Vagina (tissue), 2 donors: ENCODE data around the gene RIBC2. TPM values are rescaled to one million over a fixed set of nuclear protein-coding genes. Genes with fewer than 3 reads are reported as not detected.

ENCODE experiments used
- DNase-seq, 2 donors: peaks; one replicate each; pipeline ENCODE4 v3.0.0-alpha.2; 2017; ENCODE audit errors: extremely low spot score in 2 of 2
- H3K27ac ChIP-seq: fragments of 200-600 bp; sonication (generic); one replicate; pipeline ENCODE4 v1.5.1; 2019
- H3K27me3 ChIP-seq: fragments of 200-600 bp; sonication (generic); one replicate; pipeline ENCODE4 v1.5.1; 2019
- H3K36me3 ChIP-seq, 2 donors: fragments of 200-600 bp; sonication (generic); one replicate each; pipeline ENCODE4 v1.5.1; 2017 to 2019
- H3K4me1 ChIP-seq: fragments of 200-600 bp; sonication (generic); one replicate; pipeline ENCODE4 v1.5.1; 2019
- H3K4me3 ChIP-seq, 2 donors: fragments of 200-600 bp; sonication (generic); 1 replicate in 1 of 2; 2 replicates in 1 of 2; pipeline ENCODE4 v1.5.1; 2016 to 2019
- H3K9me3 ChIP-seq: fragments of 200-600 bp; sonication (generic); one replicate; pipeline ENCODE4 v1.5.1; 2019
- CTCF ChIP-seq, 3 experiments: fragments of 450-650 bp in 2 of 3; fragments of 200-600 bp in 1 of 3; sonication (generic) in 1 of 3; IDR thresholded peaks; one replicate each; pipeline ENCODE4 v1.5.1; 2017 to 2019; ENCODE audit warnings: antibody characterized with exemption in 3 of 3, mild to moderate bottlenecking in 2 of 3, moderate library complexity in 2 of 3
- POLR2A ChIP-seq, 2 donors: fragments of 450-650 bp; IDR thresholded peaks; one replicate each; pipeline ENCODE4 v1.6.1; 2017; ENCODE audit warnings: antibody characterized with exemption in 2 of 2, mild to moderate bottlenecking in 2 of 2, moderate library complexity in 2 of 2
- POLR2AphosphoS5 ChIP-seq, 2 donors: sonication (generic); formaldehyde crosslinking; IDR thresholded peaks; one replicate each; pipeline ENCODE4 v1.9.0; 2017; ENCODE audit warnings: antibody characterized with exemption in 2 of 2, mild to moderate bottlenecking in 2 of 2, low read depth in 1 of 2; ENCODE audit not compliant: insufficient read depth in 1 of 2
- intact Hi-C: fragments of 100-400 bp; cut with DNase I; formaldehyde crosslinking; loops from one replicate; pipeline ENCODE4 v1.15.1; 2023
- total RNA-seq: library from RNA; depleted of rRNA; stranded (reverse); fragments of >200 nt; gene quantifications from one replicate; pipeline ENCODE4 v1.2.3, GENCODE V29; 2016

The RIBC2 gene
- total RNA-seq, 1 donor from 2014 or later: 0.49 TPM

GRCh38 chr22:45425531-45426265 is 12.2 kb downstream of the RIBC2 start:
- intact Hi-C loops: no loop called here
- Histone ChIP-seq H3K9me3 (no peaks in the 10 kb centered on the region), H3K27ac (no peak overlapping the region), H3K4me1 (peaks cover 6% of the 10 kb centered on the region), H3K36me3 (no peaks in the 10 kb centered on the region), H3K4me3 (no peak overlapping the region), H3K27me3 (no peaks in the 10 kb centered on the region)
- no peak for TF ChIP-seq POLR2AphosphoS5 (IDR thresholded peaks at IDR 0.05; ENCODE audit: insufficient read depth in 1 of 2, low read depth in 1 of 2)
- no peak for TF ChIP-seq POLR2A (IDR thresholded peaks at IDR 0.05)
- no peak for TF ChIP-seq CTCF (IDR thresholded peaks at IDR 0.05)
- DNase-seq: peak in 1 of 2 donors; percentile 94

DNA sequence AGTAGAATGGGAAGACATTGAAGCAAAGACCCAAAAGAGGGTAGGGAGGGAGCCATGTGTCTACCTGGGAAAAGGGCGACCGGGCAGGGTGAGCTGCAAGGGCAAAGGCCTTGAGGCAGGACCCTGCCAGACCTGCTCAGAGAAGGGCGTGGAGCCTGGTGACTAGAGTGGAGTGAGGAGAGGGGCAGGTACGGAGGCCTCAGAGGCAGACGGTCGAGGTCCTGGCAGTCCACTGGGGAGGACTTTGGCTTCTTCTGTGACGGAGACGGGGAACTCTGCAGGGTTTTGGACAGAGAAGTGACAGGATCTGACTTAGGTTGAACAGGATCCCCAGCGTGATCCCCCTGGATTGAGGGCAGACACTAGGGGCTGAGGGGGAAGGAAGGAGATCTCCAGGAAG is 12.9 kb downstream of the RIBC2 start:
- Histone ChIP-seq H3K27ac (no peak overlapping the region), H3K36me3 (no peaks in the 10 kb centered on the region), H3K9me3 (no peaks in the 10 kb centered on the region), H3K4me3 (no peak overlapping the region), H3K4me1 (peaks cover 6% of the 10 kb centered on the region), H3K27me3 (no peaks in the 10 kb centered on the region)
- TF ChIP-seq POLR2A (IDR thresholded peaks at IDR 0.05) (no peak), POLR2AphosphoS5 (IDR thresholded peaks at IDR 0.05; ENCODE audit: insufficient read depth in 1 of 2, low read depth in 1 of 2) (no peak), CTCF (IDR thresholded peaks at IDR 0.05) (no peak)
- DNase-seq: peak; percentile 71 to 82
- intact Hi-C loops: no loop called here

DNA sequence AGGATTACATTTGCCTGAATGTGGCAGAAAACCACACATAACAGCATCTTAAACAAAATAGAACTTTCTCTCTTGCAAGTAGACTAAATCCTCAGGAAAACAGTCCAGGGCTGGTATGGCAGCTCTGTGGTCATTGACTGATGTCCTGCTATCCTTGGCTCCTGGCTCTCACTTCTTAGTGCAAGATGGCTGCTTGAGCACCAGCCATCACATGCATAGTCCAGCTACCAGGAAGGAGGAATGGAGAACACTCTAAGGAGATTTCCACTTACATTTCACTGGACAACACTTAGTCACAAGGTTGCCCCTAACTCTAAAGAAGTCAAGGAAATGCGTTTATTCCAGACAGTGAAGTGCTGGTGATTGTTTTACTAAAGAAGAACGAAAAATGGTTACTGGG is 13.6 kb downstream of the RIBC2 start:
- Histone ChIP-seq H3K4me1 (peaks cover 6% of the 10 kb centered on the region), H3K36me3 (no peaks in the 10 kb centered on the region), H3K4me3 (no peak overlapping the region), H3K9me3 (no peaks in the 10 kb centered on the region), H3K27me3 (no peaks in the 10 kb centered on the region), H3K27ac (no peak overlapping the region)
- TF ChIP-seq POLR2A (IDR thresholded peaks at IDR 0.05): no peak
- no peak for TF ChIP-seq POLR2AphosphoS5 (IDR thresholded peaks at IDR 0.05; ENCODE audit: insufficient read depth in 1 of 2, low read depth in 1 of 2)
- TF ChIP-seq CTCF (IDR thresholded peaks at IDR 0.05): no peak
- intact Hi-C loops: no loop called here
- DNase-seq: peak in 1 of 2 donors; percentile 4

DNA sequence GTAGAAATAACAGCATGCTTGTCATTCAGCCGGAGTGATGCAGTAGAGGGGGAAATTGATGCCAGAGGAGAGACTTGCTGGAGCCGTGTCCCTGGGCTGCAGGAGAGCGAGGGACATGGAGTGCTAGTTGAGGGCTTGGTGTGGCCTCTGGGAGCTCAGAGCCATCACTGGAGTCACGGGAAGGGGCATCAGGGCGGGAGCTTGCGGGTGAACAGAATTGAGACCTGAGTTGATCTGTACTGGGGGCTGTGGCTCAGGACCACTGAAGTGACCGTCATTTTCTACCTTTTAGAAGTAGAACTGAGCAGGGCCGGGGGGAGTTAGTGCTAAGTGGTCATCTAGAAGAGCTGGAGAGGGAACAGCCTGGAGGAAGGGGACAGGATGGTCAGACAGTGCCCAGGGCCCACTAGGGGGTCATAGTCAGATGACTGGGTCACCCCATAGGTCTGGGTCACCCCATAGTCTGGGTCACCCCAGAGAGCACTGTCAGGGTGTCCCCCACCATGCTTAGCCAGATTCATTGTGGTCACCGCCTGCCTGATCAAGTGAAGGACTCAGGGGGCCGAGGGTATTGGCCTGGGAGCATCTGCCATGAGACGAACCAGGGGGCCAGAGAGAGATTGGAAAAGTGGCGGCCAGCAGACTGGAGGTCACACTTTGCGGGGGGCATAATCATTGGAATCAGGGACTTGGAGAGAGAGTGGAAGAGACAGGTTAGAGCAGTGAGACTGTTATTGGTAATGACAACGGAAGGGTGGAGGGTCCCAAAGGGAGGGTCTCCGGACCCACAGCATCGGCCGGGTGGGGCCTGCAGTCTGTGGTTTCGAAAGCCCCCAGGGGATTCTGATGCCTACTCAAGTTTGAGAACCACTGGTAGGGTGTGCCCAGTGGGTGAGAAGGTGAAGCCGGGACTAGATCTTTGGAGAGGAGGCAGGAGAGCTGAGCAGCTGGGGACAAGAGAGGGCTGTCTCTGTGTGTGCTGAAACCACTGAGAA is 15.2 kb downstream of the RIBC2 start:
- Histone ChIP-seq H3K9me3 (no peaks in the 10 kb centered on the region), H3K27ac (no peak overlapping the region), H3K27me3 (no peaks in the 10 kb centered on the region), H3K4me3 (no peak overlapping the region), H3K36me3 (no peaks in the 10 kb centered on the region), H3K4me1 (peaks cover 3% of the 10 kb centered on the region)
- DNase-seq: peak in 1 of 2 donors; percentile 52
- TF ChIP-seq POLR2AphosphoS5 (IDR thresholded peaks at IDR 0.05; ENCODE audit: insufficient read depth in 1 of 2, low read depth in 1 of 2) (no peak), POLR2A (IDR thresholded peaks at IDR 0.05) (no peak), CTCF (IDR thresholded peaks at IDR 0.05) (no peak)
- intact Hi-C loops: no loop called here
